ENCODE results near the gene SIN3A. TPM values are rescaled to one million over a fixed set of nuclear protein-coding genes. Genes with fewer than 3 reads are reported as not detected.
"Not testable (repeated sequence)": the region's sequence is repeated elsewhere in the genome, so short reads cannot be mapped to it uniquely, and the experiment has no call there.

The SIN3A gene
- total and polyA plus RNA-seq, 2 of the 4 experiments (the other 2 are of a cell fraction), result 21.2 to 31.5 TPM

DNA sequence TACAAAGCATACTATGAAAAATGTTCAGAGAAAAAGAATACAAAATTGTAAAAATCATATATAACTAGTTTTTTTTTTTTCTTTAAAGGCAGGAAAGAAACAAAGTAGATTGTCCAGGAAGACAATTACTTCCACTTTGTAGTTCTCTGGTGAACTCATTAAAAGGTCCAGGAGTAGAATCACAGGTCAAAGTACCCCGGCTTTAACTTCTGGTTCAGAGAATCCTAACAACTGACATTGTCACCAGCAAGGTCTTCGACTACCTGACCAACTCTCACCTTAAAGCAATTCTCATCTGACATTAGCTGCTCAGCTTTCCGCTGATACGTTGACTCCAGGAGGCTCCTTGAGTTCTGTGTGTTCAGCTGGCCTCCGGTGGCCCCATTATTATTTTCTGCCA lies 67.5 kb downstream of the SIN3A start:
- in situ Hi-C loops (cut with MboI; ENCODE audit: low sequenced_read_pairs); H3K9me1 ChIP-seq (ENCODE audit: insufficient read depth, low read length); H3K56ac ChIP-seq (ENCODE audit: extremely low read depth, insufficient read depth, low read length); H3K14ac ChIP-seq (replicated peaks; ENCODE audit: low read depth, low read length); H4K8ac ChIP-seq (ENCODE audit: low read depth in 2 of 2, low read length in 2 of 2); H2AK5ac ChIP-seq (ENCODE audit: low read depth, low read length); BruUV-seq (replicated peaks); dilution Hi-C loops (cut with HindIII; ENCODE audit: low sequenced_read_pairs, unreplicated experiment); H3K4ac ChIP-seq (ENCODE audit: low read depth, low read length); H2BK5ac ChIP-seq (ENCODE audit: low read depth, low read length, poor library complexity, severe bottlenecking); DNase-seq; H3K4me1 ChIP-seq (ENCODE audit: control insufficient read depth, insufficient read depth, low read length); H3K23ac ChIP-seq (ENCODE audit: low read depth, low read length); intact Hi-C loops (cut with micrococcal nuclease); H2BK15ac ChIP-seq (ENCODE audit: low read depth, low read length); H3K27ac ChIP-seq (ENCODE audit: insufficient read depth, low read length); H3K9me3 ChIP-seq (ENCODE audit: control insufficient read depth, insufficient read depth, low read length); H2AFZ ChIP-seq (replicated peaks; ENCODE audit: low read length, poor library complexity); H4K91ac ChIP-seq (ENCODE audit: insufficient read depth, low read depth, low read length); H2AK9ac ChIP-seq (replicated peaks; ENCODE audit: low read depth, low read length, poor library complexity); H4K20me1 ChIP-seq (ENCODE audit: insufficient read depth, low read length); H3K9ac ChIP-seq (ENCODE audit: low read depth, low read length); H3K27me3 ChIP-seq (ENCODE audit: control insufficient read depth, insufficient read depth, low read length); CTCF ChIA-PET; H2BK20ac ChIP-seq (ENCODE audit: low read depth, low read length); H4K5ac ChIP-seq (ENCODE audit: low read depth, low read length); H2BK120ac ChIP-seq (ENCODE audit: low read depth, low read length); POLR2A ChIA-PET (ENCODE audit: unreplicated experiment); H3K4me3 ChIP-seq (ENCODE audit: insufficient read depth, low read depth, low read length); H3K4me2 ChIP-seq (ENCODE audit: low read depth, low read length); H3K18ac ChIP-seq (ENCODE audit: low read depth, low read length); ATAC-seq (ENCODE audit: low read depth): not testable (repeated sequence)
- H3K36me3 ChIP-seq (ENCODE audit: control insufficient read depth, insufficient read depth, low read length), result peaks cover 37% of the 10 kb centered on the region
- WGBS, 2 experiments (ENCODE audit: extremely low coverage in 2 of 2, insufficient read length in 1 of 2), result no CpG with 5 or more reads among the region's 5 CpGs
- H3K79me1 ChIP-seq (ENCODE audit: low read depth in 1 of 2, low read length in 2 of 2), result peaks cover 13 to 23% of the 10 kb centered on the region in 2 experiments; a peak in 3 of 4 replicates

Measured in IMR-90 (cell line).